DOHH2 (cell line): ENCODE data around the gene PDE4D.

Experiments
- H3F3A ChIP-seq: fragments of 200-600 bp; sonication (generic), shearing (Covaris generic); 2 replicates; pipeline ENCODE4 v1.6.0; 2016; ENCODE audit warnings: antibody characterized with exemption, mild to moderate bottlenecking; ENCODE audit not compliant: control insufficient read depth, insufficient read depth
- H3K27ac ChIP-seq: fragments of 200-600 bp; sonication (generic); 2 replicates; pipeline ENCODE4 v1.5.1; 2014; ENCODE audit warnings: low read depth, mild to moderate bottlenecking, low read length, moderate library complexity
- H3K27me3 ChIP-seq: fragments of 200-600 bp; sonication (generic); 2 replicates; pipeline ENCODE4 v1.6.1; 2014; ENCODE audit warnings: mild to moderate bottlenecking, low read length, mixed read lengths; ENCODE audit not compliant: control insufficient read depth
- H3K36me3 ChIP-seq: fragments of 200-600 bp; sonication (generic); 2 replicates; pipeline ENCODE4 v1.6.1; 2014; ENCODE audit warnings: mild to moderate bottlenecking, low read length, moderate library complexity, mixed read lengths; ENCODE audit not compliant: control insufficient read depth
- H3K4me1 ChIP-seq: fragments of 200-600 bp; sonication (generic); 2 replicates; pipeline ENCODE4 v1.6.1; 2014; ENCODE audit warnings: mild to moderate bottlenecking, low read length, mixed read lengths; ENCODE audit not compliant: control insufficient read depth
- H3K4me2 ChIP-seq: fragments of 200-600 bp; sonication (generic); 2 replicates; pipeline ENCODE4 v1.6.0; 2014; ENCODE audit warnings: mild to moderate bottlenecking, low read length, moderate library complexity
- H3K4me3 ChIP-seq: fragments of 200-600 bp; sonication (generic); 2 replicates; pipeline ENCODE4 v1.5.1; 2014; ENCODE audit warnings: mild to moderate bottlenecking, low read length, mixed read lengths
- H3K79me2 ChIP-seq: fragments of 200-600 bp; sonication (generic); 2 replicates; pipeline ENCODE4 v1.6.1; 2014; ENCODE audit warnings: mild to moderate bottlenecking, low read length, mixed read lengths; ENCODE audit not compliant: control insufficient read depth
- H3K9me2 ChIP-seq: fragments of 200-600 bp; sonication (generic); replicated peaks from 2 replicates; pipeline ENCODE4 v1.6.1; 2014; ENCODE audit warnings: mild to moderate bottlenecking, low read length, mixed read lengths; ENCODE audit not compliant: control insufficient read depth
- H3K9me3 ChIP-seq: fragments of 200-600 bp; sonication (generic); 2 replicates; pipeline ENCODE4 v1.6.1; 2014; ENCODE audit warnings: antibody characterized with exemption, low read length, mixed read lengths; ENCODE audit not compliant: control insufficient read depth, insufficient read depth
- H4K20me1 ChIP-seq: fragments of 200-600 bp; sonication (generic); 2 replicates; pipeline ENCODE4 v1.6.0; 2014; ENCODE audit warnings: low read depth, mild to moderate bottlenecking, antibody characterized with exemption, low read length, moderate library complexity; ENCODE audit not compliant: control insufficient read depth, insufficient read depth
- CTCF ChIP-seq: fragments of 200-600 bp; sonication (generic); IDR thresholded peaks from one replicate; pipeline ENCODE4 v1.5.1; 2014; ENCODE audit warnings: antibody characterized with exemption, mild to moderate bottlenecking, low read depth, low read length; ENCODE audit not compliant: poor library complexity, severe bottlenecking
- EZH2phosphoT487 ChIP-seq: fragments of 200-600 bp; sonication (generic); IDR thresholded peaks from 2 replicates; pipeline ENCODE4 v1.6.1; 2017; ENCODE audit warnings: borderline replicate concordance, mild to moderate bottlenecking, antibody characterized with exemption, low read length, moderate library complexity, mixed read lengths

PDE4D gene

GRCh38 chr5:59698207-59699178 lies 195.0 kb downstream of the PDE4D start:
- H3K36me3 ChIP-seq: no peaks in the 10 kb centered on the region
- H4K20me1 ChIP-seq: no peaks in the 10 kb centered on the region
- H3K4me3 ChIP-seq: no peak overlapping the region
- H3K4me1 ChIP-seq: no peaks in the 10 kb centered on the region
- H3K27ac ChIP-seq: no peak overlapping the region
- H3K27me3 ChIP-seq: no peaks in the 10 kb centered on the region
- no peaks in the 10 kb centered on the region for H3F3A ChIP-seq
- H3K79me2 ChIP-seq: no peaks in the 10 kb centered on the region
- no peaks in the 10 kb centered on the region for H3K9me3 ChIP-seq
- TF ChIP-seq CTCF (no peak), EZH2phosphoT487 (no peak)
- H3K4me2 ChIP-seq: no peak overlapping the region
- no peaks in the 10 kb centered on the region for H3K9me2 ChIP-seq

- Histone ChIP-seq H3K27ac (no peak overlapping the region), H3K79me2 (no peaks in the 10 kb centered on the region), H3K4me3 (no peak overlapping the region), H4K20me1 (no peaks in the 10 kb centered on the region), H3K27me3 (no peaks in the 10 kb centered on the region), H3K9me2 (no peaks in the 10 kb centered on the region), H3K4me1 (no peaks in the 10 kb centered on the region), H3F3A (no peaks in the 10 kb centered on the region), H3K4me2 (no peak overlapping the region), H3K9me3 (no peaks in the 10 kb centered on the region), H3K36me3 (no peaks in the 10 kb centered on the region)
- TF ChIP-seq EZH2phosphoT487: no peak
- no peak for TF ChIP-seq CTCF
These were observed 199.1 kb downstream of the PDE4D start for GRCh38 chr5:59694411-59694810.

- H3K4me1 ChIP-seq: no peaks in the 10 kb centered on the region
- no peaks in the 10 kb centered on the region for H3K9me3 ChIP-seq
- no peaks in the 10 kb centered on the region for H3F3A ChIP-seq
- H3K27ac ChIP-seq: no peak overlapping the region
- no peaks in the 10 kb centered on the region for H3K36me3 ChIP-seq
- H3K79me2 ChIP-seq: no peaks in the 10 kb centered on the region
- TF ChIP-seq EZH2phosphoT487 (no peak), CTCF (no peak)
- no peak overlapping the region for H3K4me2 ChIP-seq
- H3K9me2 ChIP-seq: no peaks in the 10 kb centered on the region
- H4K20me1 ChIP-seq: no peaks in the 10 kb centered on the region
- no peak overlapping the region for H3K4me3 ChIP-seq
- H3K27me3 ChIP-seq: no peaks in the 10 kb centered on the region
These were observed 199.8 kb downstream of the PDE4D start for GRCh38 chr5:59693492-59694309.
